GM06990 (cell line): ENCODE data around the gene ISL2.
"Not testable (repeated sequence)": the region's sequence is repeated elsewhere in the genome, so short reads cannot be mapped to it uniquely, and the experiment has no call there.

ENCODE experiments used
- DNase-seq: peaks from one replicate; pipeline ENCODE4 v3.0.0-alpha.2; 2011; ENCODE audit not compliant: insufficient read length; ENCODE audit errors: extremely low read depth
- H3K27me3 ChIP-seq: replicated peaks from 2 replicates; pipeline ENCODE4 v1.6.0; 2011; ENCODE audit warnings: low read length; ENCODE audit not compliant: control insufficient read depth, insufficient read depth
- H3K36me3 ChIP-seq: 2 replicates; pipeline ENCODE4 v1.5.1; 2011; ENCODE audit warnings: low read length; ENCODE audit not compliant: control insufficient read depth, insufficient read depth
- H3K4me3 ChIP-seq: replicated peaks from 2 replicates; pipeline ENCODE4 v1.5.1; 2011; ENCODE audit warnings: low read depth, mild to moderate bottlenecking, control low read depth, low read length
- CTCF ChIP-seq: IDR thresholded peaks from 2 replicates; pipeline ENCODE4 v1.5.1; 2011; ENCODE audit warnings: low read length, control low read depth, mild to moderate bottlenecking, inconsistent platforms; ENCODE audit not compliant: insufficient read depth, poor library complexity, severe bottlenecking

Gene ISL2

GRCh38 chr15:76336254-76337058, at the start of gene ISL2:
Gene ISL2, plus strand, starts transcription at chr15:76336773. Its CDS starts 111 bp downstream, at chr15:76336884.
- peak; percentile 93 for DNase-seq
- no peak for TF ChIP-seq CTCF
- no peaks in the 10 kb centered on the region for H3K36me3 ChIP-seq
- no peaks in the 10 kb centered on the region; the same call in 1 of the 2 replicates for H3K27me3 ChIP-seq
- peak within 1 kb of the TSS; percentile 74 for H3K4me3 ChIP-seq

GRCh38 chr15:76289582-76289981, 47.0 kb upstream of the ISL2 start:
- no peaks in the 10 kb centered on the region for H3K27me3 ChIP-seq
- TF ChIP-seq CTCF: no peak
- H3K4me3 ChIP-seq: no peak overlapping the region
- no peak for DNase-seq
- peaks cover 2% of the 10 kb centered on the region; the same call in 1 of the 2 replicates for H3K36me3 ChIP-seq

GRCh38 chr15:76293361-76293760, 43.2 kb upstream of the ISL2 start:
- no peaks in the 10 kb centered on the region for H3K36me3 ChIP-seq
- H3K27me3 ChIP-seq: no peaks in the 10 kb centered on the region
- no peak overlapping the region for H3K4me3 ChIP-seq
- no peak for DNase-seq
- TF ChIP-seq CTCF: no peak

GRCh38 chr15:76294463-76294862, 42.1 kb upstream of the ISL2 start:
- H3K36me3 ChIP-seq, DNase-seq, H3K4me3 ChIP-seq: not testable (repeated sequence)

GRCh38 chr15:76296849-76297248, 39.7 kb upstream of the ISL2 start:
- no peak for DNase-seq
- no peak overlapping the region for H3K4me3 ChIP-seq
- no peak for TF ChIP-seq CTCF
- no peaks in the 10 kb centered on the region for H3K27me3 ChIP-seq
- no peaks in the 10 kb centered on the region for H3K36me3 ChIP-seq

More at GRCh38 chr15:76294463-76294862, 42.1 kb upstream of the ISL2 start:
- H3K27me3 ChIP-seq: not testable (repeated sequence)

- not testable (repeated sequence) for H3K27me3 ChIP-seq, H3K36me3 ChIP-seq, DNase-seq, H3K4me3 ChIP-seq
Measured at GRCh38 chr15:76297951-76298350, 38.6 kb upstream of the ISL2 start.
